GM18861 (cell line): ENCODE measurements around the gene KDM4E.
"Not testable (repeated sequence)": the region's sequence is repeated elsewhere in the genome, so short reads cannot be mapped to it uniquely, and the experiment has no call there.

Experiments
- ATAC-seq: cut with Tn5 transposase; IDR thresholded peaks from one replicate; pipeline ENCODE4 v1.9.1; 2021; ENCODE audit not compliant: unreplicated experiment

KDM4E gene

GRCh38 chr11:95024958-95025357 lies at the start of gene KDM4E:
Gene KDM4E (plus strand): TSS chr11:95025258. CDS start chr11:95025558, 300 bp downstream.
- no peak for ATAC-seq

- no peak for ATAC-seq
These were observed 49.5 kb upstream of the KDM4E start for GRCh38 chr11:94975599-94975998.

- no peak for ATAC-seq
These were observed 37.7 kb upstream of the KDM4E start for GRCh38 chr11:94987378-94987777.

- ATAC-seq = no peak
These were observed 36.3 kb upstream of the KDM4E start for GRCh38 chr11:94988748-94989147.

- ATAC-seq = no peak
These were observed 31.6 kb upstream of the KDM4E start for GRCh38 chr11:94993400-94993943.

GRCh38 chr11:94997437-94997836 lies 27.6 kb upstream of the KDM4E start:
- ATAC-seq = no peak

- ATAC-seq = no peak
These were observed 26.8 kb upstream of the KDM4E start for GRCh38 chr11:94998285-94998684.

GRCh38 chr11:95003716-95004115 lies 21.3 kb upstream of the KDM4E start:
- ATAC-seq = no peak

GRCh38 chr11:95005642-95006041 lies 19.4 kb upstream of the KDM4E start:
- ATAC-seq = no peak

- ATAC-seq = no peak
These were observed 13.7 kb upstream of the KDM4E start for GRCh38 chr11:95011376-95011775.

- ATAC-seq = no peak
These were observed 10.8 kb upstream of the KDM4E start for GRCh38 chr11:95014184-95014821.

GRCh38 chr11:95016139-95016538 lies 8.9 kb upstream of the KDM4E start:
- ATAC-seq = no peak

GRCh38 chr11:95021468-95021867 lies 3.6 kb upstream of the KDM4E start:
- ATAC-seq = not testable (repeated sequence)

- not testable (repeated sequence) for ATAC-seq
These were observed 536 bp downstream of the KDM4E start for GRCh38 chr11:95025594-95025993.

- no peak for ATAC-seq
These were observed 3.3 kb downstream of the KDM4E start for GRCh38 chr11:95028357-95028756.

- ATAC-seq = no peak
These were observed 8.0 kb downstream of the KDM4E start for GRCh38 chr11:95033051-95033450.

GRCh38 chr11:95035316-95035715 lies 10.3 kb downstream of the KDM4E start:
- ATAC-seq = no peak

- not testable (repeated sequence) for ATAC-seq
These were observed 12.4 kb downstream of the KDM4E start for GRCh38 chr11:95037356-95038035.

- ATAC-seq = no peak
These were observed 17.2 kb downstream of the KDM4E start for GRCh38 chr11:95042239-95042638.

GRCh38 chr11:95042906-95043305 lies 17.8 kb downstream of the KDM4E start:
- no peak for ATAC-seq

- no peak for ATAC-seq
These were observed 19.0 kb downstream of the KDM4E start for GRCh38 chr11:95044010-95044409.

GRCh38 chr11:95045812-95046211 lies 20.8 kb downstream of the KDM4E start:
- ATAC-seq = no peak
